Panc1 (cell line): ENCODE measurements around the gene SLCO3A1. TPM values are rescaled to one million over a fixed set of nuclear protein-coding genes. Genes with fewer than 3 reads are reported as not detected.

Experiments used
- ATAC-seq: fragments of 200-7000 bp; cut with Tn5 transposase; 2 replicates; pipeline ENCODE4 v1.9.1; 2020; ENCODE audit warnings: mild to moderate bottlenecking, moderate library complexity
- BruUV-seq: library from RNA; stranded (reverse); fragments of 400-500 nt; replicated peaks from 2 replicates; lab custom pipeline; 2021; lab: Mats Ljungman, UMichigan
- CTCF ChIA-PET: fragments of 300-600 bp; sonication (Branson Sonifier 250); formaldehyde crosslinking; loops from one replicate; lab custom pipeline; 2022; ENCODE audit warnings: antibody characterized with exemption; lab: Charles Lee
- POLR2A ChIA-PET: fragments of 300-600 bp; sonication (Branson Sonifier 250); formaldehyde crosslinking; loops from one replicate; lab custom pipeline; 2022; ENCODE audit warnings: antibody characterized with exemption; lab: Charles Lee
- DNase-seq: peaks from one replicate; pipeline ENCODE4 v3.0.0-alpha.2; 2010; ENCODE audit warnings: low read depth, low spot score
- H3K27ac ChIP-seq: 2 replicates; pipeline ENCODE4 v1.5.1; 2011; ENCODE audit warnings: mild to moderate bottlenecking, low read length, inconsistent platforms
- H3K27me3 ChIP-seq: fragments of 200-500 bp; sonication (Bioruptor generic); 2 replicates; pipeline ENCODE4 v1.6.0; 2014; ENCODE audit warnings: low read length, inconsistent platforms; ENCODE audit not compliant: control insufficient read depth, insufficient read depth
- H3K36me3 ChIP-seq: fragments of 200-500 bp; sonication (Bioruptor generic); 2 replicates; pipeline ENCODE4 v1.5.1; 2014; ENCODE audit warnings: inconsistent platforms, mild to moderate bottlenecking, low read length, moderate library complexity; ENCODE audit not compliant: control insufficient read depth, insufficient read depth
- H3K4me1 ChIP-seq: 2 replicates; pipeline ENCODE4 v1.5.1; 2011; ENCODE audit warnings: inconsistent platforms, mild to moderate bottlenecking, low read length, moderate library complexity; ENCODE audit not compliant: control insufficient read depth, insufficient read depth
- H3K4me3 ChIP-seq, 2 experiments: 2 replicates each; pipeline ENCODE4 v1.5.1; 2011 to 2012; ENCODE audit warnings: low read depth in 2 of 2, low read length in 2 of 2, mild to moderate bottlenecking in 2 of 2, inconsistent platforms in 1 of 2, moderate library complexity in 1 of 2
- H3K9me3 ChIP-seq: fragments of 200-500 bp; sonication (Bioruptor generic); 2 replicates; pipeline ENCODE4 v1.5.1; 2014; ENCODE audit warnings: low read depth, mild to moderate bottlenecking, inconsistent platforms, low read length, moderate library complexity; ENCODE audit not compliant: control insufficient read depth, insufficient read depth
- CTCF ChIP-seq: fragments of 450-650 bp; IDR thresholded peaks from 2 replicates; pipeline ENCODE4 v1.5.1; 2017; ENCODE audit warnings: mild to moderate bottlenecking
- POLR2AphosphoS5 ChIP-seq: IDR thresholded peaks from 2 replicates; pipeline ENCODE4 v1.6.1; 2012; ENCODE audit warnings: mild to moderate bottlenecking, low read depth, low read length, moderate library complexity
- REST ChIP-seq, 2 experiments: IDR thresholded peaks; 2 replicates each; pipeline ENCODE4 v1.6.1; 2011 to 2012; ENCODE audit warnings: low read depth in 2 of 2, control low read depth in 1 of 2, low read length in 1 of 2, mild to moderate bottlenecking in 1 of 2, moderate library complexity in 1 of 2; ENCODE audit not compliant: insufficient read depth in 1 of 2
- SIN3A ChIP-seq: IDR thresholded peaks from 2 replicates; pipeline ENCODE4 v1.6.1; 2012; ENCODE audit warnings: low read depth, mild to moderate bottlenecking, low read length, moderate library complexity, borderline replicate concordance; ENCODE audit not compliant: insufficient read depth
- TCF7L2 ChIP-seq: IDR thresholded peaks from 2 replicates; pipeline ENCODE4 v1.6.1; 2011; ENCODE audit warnings: mild to moderate bottlenecking, low read depth, low read length, inconsistent platforms
- in situ Hi-C: cut with HindIII; loops from 2 replicates; pipeline ENCODE4 v1.10.0; 2016; ENCODE audit warnings: low sequenced_read_pairs, low pct_unique_long_range_greater_than_20kb
- intact Hi-C: fragments of 100-400 bp; cut with micrococcal nuclease; formaldehyde crosslinking; loops from one replicate; pipeline ENCODE4 v1.10.0; 2022; ENCODE audit not compliant: unreplicated experiment
- total RNA-seq: library from RNA; stranded (reverse); gene quantifications from one replicate; pipeline ENCODE4 v1.2.1, GENCODE V29; 2021; ENCODE audit not compliant: unreplicated experiment

SLCO3A1 gene
- total RNA-seq, 1 experiment from 2014 or later, result 20.6 TPM

- H3K27ac ChIP-seq, result no peak overlapping the region
- H3K4me3 ChIP-seq, result no peak overlapping the region
- H3K4me1 ChIP-seq, result peaks cover 15% of the 10 kb centered on the region
- no peak for DNase-seq
- TF ChIP-seq SIN3A (no peak), REST (IDR thresholded peaks at IDR 0.05; ENCODE audit: insufficient read depth in 1 of 2, low read depth in 2 of 2, low read length in 1 of 2) (no peak), CTCF (no peak), POLR2AphosphoS5 (no peak), TCF7L2 (no peak)
- no TSS peak for BruUV-seq
- H3K9me3 ChIP-seq, result no peaks in the 10 kb centered on the region
- H3K36me3 ChIP-seq, result no peaks in the 10 kb centered on the region
- POLR2A ChIA-PET, result no interaction called here
- ATAC-seq, result no peak
- CTCF ChIA-PET, result no interaction called here
- no peaks in the 10 kb centered on the region for H3K27me3 ChIP-seq
- intact Hi-C loops (no loop called here), in situ Hi-C loops (no loop called here)
These were observed 84.6 kb downstream of the SLCO3A1 start for GRCh38 chr15:91938136-91938535.

GRCh38 chr15:91939403-91939831 lies 85.9 kb downstream of the SLCO3A1 start:
- TF ChIP-seq TCF7L2, result no peak
- H3K4me3 ChIP-seq, result no peak overlapping the region
- BruUV-seq, result no TSS peak
- no peak overlapping the region for H3K27ac ChIP-seq
- CTCF ChIA-PET, result no interaction called here
- in situ Hi-C loops (no loop called here), intact Hi-C loops (no loop called here)
- peak; percentile 5; the same call in 1 of the 2 replicates for ATAC-seq
- peaks cover 17% of the 10 kb centered on the region for H3K4me1 ChIP-seq
- no peaks in the 10 kb centered on the region for H3K27me3 ChIP-seq
- no peak for DNase-seq
- H3K9me3 ChIP-seq, result no peaks in the 10 kb centered on the region
- no peaks in the 10 kb centered on the region for H3K36me3 ChIP-seq
- POLR2A ChIA-PET, result no interaction called here
